Motor neuron (in vitro differentiated cells): ENCODE results near the gene ZRANB1. TPM values are rescaled to one million over a fixed set of nuclear protein-coding genes. Genes with fewer than 3 reads are reported as not detected.

Experiments used
- ATAC-seq, 8 experiments: fragments of 200-7000 bp; cut with Tn5 transposase; replicated peaks in 6 of 8; 2 replicates each; pipeline ENCODE4 v1.8.0; 2021; ENCODE audit warnings: mild to moderate bottlenecking in 8 of 8, moderate library complexity in 8 of 8
- H3K27ac ChIP-seq, 2 donors: fragments of 250-450 bp; sonication (Bioruptor Pico); 2 replicates each; pipeline ENCODE4 v1.9.0; 2021; ENCODE audit warnings: antibody characterized with exemption in 2 of 2, mild to moderate bottlenecking in 2 of 2, moderate library complexity in 1 of 2
- H3K4me1 ChIP-seq, 2 donors: fragments of 250-450 bp; sonication (Bioruptor Pico); replicated peaks in 1 of 2; 2 replicates each; pipeline ENCODE4 v1.6.1; 2021; ENCODE audit warnings: antibody characterized with exemption in 2 of 2, mild to moderate bottlenecking in 2 of 2, moderate library complexity in 1 of 2
- H3K4me3 ChIP-seq, 5 donors: fragments of 250-450 bp; sonication (Bioruptor Pico); 2 replicates each; pipeline ENCODE4 v1.9.0; 2021; ENCODE audit warnings: antibody characterized with exemption in 5 of 5, mild to moderate bottlenecking in 5 of 5, moderate library complexity in 4 of 5
- WGBS, 10 experiments: fragments of 450-650 bp; shearing (Covaris generic); methylation state at CpG; one replicate each; pipeline ENCODE4 v1.0.0; 2022; 5-methylcytosine and 5-hydroxymethylcytosine counted together
- in situ Hi-C, 9 experiments: fragments of 400-800 bp; cut with MboI; loops; one replicate each; pipeline ENCODE4 v1.15.0; 2021; ENCODE audit warnings: low sequenced_read_pairs in 9 of 9, low pct_unique_long_range_greater_than_20kb in 2 of 9; ENCODE audit not compliant: unreplicated experiment in 9 of 9
- total RNA-seq, 8 experiments: library from RNA; unstranded; fragments of 300-600 nt; gene quantifications; 2 replicates each; pipeline versions ENCODE4 v1.2.3 to v1.2.4, GENCODE V29; 2022

Gene ZRANB1
- total RNA-seq, 8 experiments from 2014 or later = 13.7 to 29.1 (median 23.7) TPM

- Histone ChIP-seq H3K4me3 (no peak overlapping the region), H3K4me1 (peaks cover 83% of the 10 kb centered on the region in 2 donors), H3K27ac (peak overlapping the region; percentile 55 to 63)
- 48 to 73% (median 55%) methylated on average over 2 to 8 of the region's 8 CpGs; no CpG with 5 or more reads in 1 of the 10 experiments for WGBS, 10 experiments
- peak; percentile 29 to 78 (median 59) for ATAC-seq
- in situ Hi-C loops = no loop called here
These were observed 95.4 kb downstream of the ZRANB1 start for GRCh38 chr10:125037145-125037877.

Other genes with a start within 250 kb of the ZRANB1 start
- 10 to 100 TPM; 10.3 to 29.6 (median 18.8) TPM for gene FAM53B, start 197.7 kb upstream of the ZRANB1 start, total RNA-seq
- gene EEF1AKMT2, start 150.2 kb upstream of the ZRANB1 start, total RNA-seq = 10 to 100 TPM; 10.6 to 28.9 (median 20.6) TPM
- 10 to 100 TPM; 12.4 to 20.0 (median 15.9) TPM for gene ABRAXAS2, start 140.3 kb upstream of the ZRANB1 start, total RNA-seq
- gene CTBP2, start 218.4 kb downstream of the ZRANB1 start, total RNA-seq = 10 to 100 TPM; 29.4 to 90.0 (median 44.8) TPM